Natural killer cell treated with Interleukin-12 subunit alpha and Interleukin-12 subunit beta and Interleukin-15 and Interleukin-18, amount 100 ng/mL, for 72 hours (primary cell): Measurements from ENCODE around the gene MPO. TPM values are rescaled to one million over a fixed set of nuclear protein-coding genes. Genes with fewer than 3 reads are reported as not detected.
A peak's percentile ranks its signal among the peaks of the same experiment; 100 is the strongest.

Source experiments
- ATAC-seq, 2 donors: fragments of 150-1000 bp; cut with Tn5 transposase in 1 of 2; sonication (Bioruptor Pico), chemical (Tn5 transposase) in 1 of 2; 2 replicates each; pipeline ENCODE4 v1.10.0; 2021
- DNase-seq: peaks from one replicate; pipeline ENCODE4 v3.0.0; 2022; ENCODE audit warnings: low spot score
- H3K27ac Mint-ChIP-seq, 2 donors: 1 replicate in 1 of 2; 2 replicates in 1 of 2; pipeline ENCODE4 v1.8.0; 2022; ENCODE audit warnings: mixed read lengths in 2 of 2, mild to moderate bottlenecking in 1 of 2, moderate library complexity in 1 of 2
- H3K27me3 Mint-ChIP-seq, 2 donors: 1 replicate in 1 of 2; 2 replicates in 1 of 2; pipeline ENCODE4 v1.8.0; 2022; ENCODE audit warnings: mixed read lengths in 2 of 2
- H3K36me3 Mint-ChIP-seq: one replicate; pipeline ENCODE4 v1.8.0; 2022; ENCODE audit warnings: mixed read lengths
- H3K4me1 Mint-ChIP-seq, 2 donors: 1 replicate in 1 of 2; 2 replicates in 1 of 2; pipeline ENCODE4 v1.8.0; 2022; ENCODE audit warnings: low read depth in 2 of 2, mixed read lengths in 2 of 2, mild to moderate bottlenecking in 1 of 2
- H3K4me3 Mint-ChIP-seq: one replicate; pipeline ENCODE4 v1.8.0; 2022; ENCODE audit warnings: mixed read lengths
- H3K9me3 Mint-ChIP-seq: 2 replicates; pipeline ENCODE4 v1.8.0; 2022; ENCODE audit warnings: mixed read lengths
- total RNA-seq, 2 donors: library from RNA; stranded (reverse); gene quantifications; one replicate each; pipeline ENCODE4 v1.2.3, GENCODE V29; 2022

MPO gene
- total RNA-seq, 2 donors from 2014 or later = not detected

- DNase-seq (no peak), ATAC-seq (no peak)
- Mint-ChIP-seq H3K27ac (no peak overlapping the region), H3K4me1 (peaks cover 16 to 22% of the 10 kb centered on the region in 2 donors), H3K36me3 (no peaks in the 10 kb centered on the region), H3K4me3 (no peak overlapping the region), H3K27me3 (peaks cover 24 to 26% of the 10 kb centered on the region in 2 donors), H3K9me3 (no peaks in the 10 kb centered on the region)
Measured at GRCh38 chr17:58245428-58246103, 35.2 kb downstream of the MPO start.

GRCh38 chr17:58244963-58245362 is 35.8 kb downstream of the MPO start:
- no peak overlapping the region for H3K27ac Mint-ChIP-seq
- no peak for ATAC-seq
- no peaks in the 10 kb centered on the region for H3K9me3 Mint-ChIP-seq
- no peaks in the 10 kb centered on the region for H3K36me3 Mint-ChIP-seq
- H3K4me3 Mint-ChIP-seq = no peak overlapping the region
- H3K4me1 Mint-ChIP-seq = peaks cover 16 to 18% of the 10 kb centered on the region in 2 donors
- peaks cover 21 to 24% of the 10 kb centered on the region in 2 donors for H3K27me3 Mint-ChIP-seq
- no peak for DNase-seq

- no peaks in the 10 kb centered on the region for H3K9me3 Mint-ChIP-seq
- peaks cover 0 to 3% of the 10 kb centered on the region in 2 donors for H3K4me1 Mint-ChIP-seq
- peaks cover 25 to 37% of the 10 kb centered on the region in 2 donors for H3K27me3 Mint-ChIP-seq
- no peak for DNase-seq
- ATAC-seq = peak in 1 of 2 donors; percentile 76
- no peaks in the 10 kb centered on the region for H3K36me3 Mint-ChIP-seq
- H3K4me3 Mint-ChIP-seq = no peak overlapping the region
- H3K27ac Mint-ChIP-seq = no peak overlapping the region
Measured at GRCh38 chr17:58242171-58242784, 38.5 kb downstream of the MPO start.

GRCh38 chr17:58239987-58240386 is 40.7 kb downstream of the MPO start:
- H3K4me3 Mint-ChIP-seq = no peak overlapping the region
- no peak overlapping the region for H3K27ac Mint-ChIP-seq
- DNase-seq (no peak), ATAC-seq (no peak)
- peaks cover 36 to 47% of the 10 kb centered on the region in 2 donors for H3K27me3 Mint-ChIP-seq
- peaks cover 0 to 3% of the 10 kb centered on the region in 2 donors for H3K4me1 Mint-ChIP-seq
- H3K36me3 Mint-ChIP-seq = no peaks in the 10 kb centered on the region
- no peaks in the 10 kb centered on the region for H3K9me3 Mint-ChIP-seq

- peaks cover 29 to 39% of the 10 kb centered on the region in 2 donors for H3K27me3 Mint-ChIP-seq
- ATAC-seq (no peak), DNase-seq (no peak)
Measured at GRCh38 chr17:58238147-58238634, 42.5 kb downstream of the MPO start, which contains the start of gene LPO. Gene LPO, plus strand, starts transcription at chr17:58238584. Its CDS starts 4,396 bp downstream, at chr17:58242980.

GRCh38 chr17:58236394-58236793 is 44.3 kb downstream of the MPO start:
- Mint-ChIP-seq H3K27ac (no peak overlapping the region), H3K36me3 (no peaks in the 10 kb centered on the region), H3K27me3 (peaks cover 21 to 29% of the 10 kb centered on the region in 2 donors), H3K4me3 (no peak overlapping the region), H3K9me3 (no peaks in the 10 kb centered on the region), H3K4me1 (peaks cover 0 to 2% of the 10 kb centered on the region in 2 donors)
- DNase-seq (no peak), ATAC-seq (no peak)

More at GRCh38 chr17:58238147-58238634, 42.5 kb downstream of the MPO start, which contains the start of gene LPO:
- Mint-ChIP-seq H3K4me1 (no peaks in the 10 kb centered on the region), H3K9me3 (no peaks in the 10 kb centered on the region), H3K27ac (no peak within 1 kb of the TSS), H3K36me3 (no peaks in the 10 kb centered on the region), H3K4me3 (no peak within 1 kb of the TSS)

- H3K36me3 Mint-ChIP-seq = no peaks in the 10 kb centered on the region
- ATAC-seq (no peak), DNase-seq (no peak)
- no peak overlapping the region for H3K4me3 Mint-ChIP-seq
- peaks cover 19 to 26% of the 10 kb centered on the region in 2 donors for H3K27me3 Mint-ChIP-seq
- no peak overlapping the region for H3K27ac Mint-ChIP-seq
- peaks cover 0 to 2% of the 10 kb centered on the region in 2 donors for H3K4me1 Mint-ChIP-seq
- H3K9me3 Mint-ChIP-seq = no peaks in the 10 kb centered on the region
Measured at GRCh38 chr17:58235821-58236220, 44.9 kb downstream of the MPO start.

- peaks cover 15 to 23% of the 10 kb centered on the region in 2 donors for H3K27me3 Mint-ChIP-seq
- H3K27ac Mint-ChIP-seq = no peak overlapping the region
- ATAC-seq = no peak
- H3K4me1 Mint-ChIP-seq = peaks cover 0 to 2% of the 10 kb centered on the region in 2 donors
- no peaks in the 10 kb centered on the region for H3K36me3 Mint-ChIP-seq
- no peak for DNase-seq
- H3K4me3 Mint-ChIP-seq = no peak overlapping the region
- no peaks in the 10 kb centered on the region for H3K9me3 Mint-ChIP-seq
Measured at GRCh38 chr17:58234512-58234911, 46.2 kb downstream of the MPO start.

GRCh38 chr17:58233543-58233942 is 47.2 kb downstream of the MPO start:
- Mint-ChIP-seq H3K9me3 (no peaks in the 10 kb centered on the region), H3K36me3 (no peaks in the 10 kb centered on the region), H3K4me1 (peaks cover 0 to 2% of the 10 kb centered on the region in 2 donors), H3K27me3 (peaks cover 14 to 21% of the 10 kb centered on the region in 2 donors), H3K27ac (no peak overlapping the region), H3K4me3 (no peak overlapping the region)
- ATAC-seq = no peak
- no peak for DNase-seq

- no peak for DNase-seq
- Mint-ChIP-seq H3K9me3 (no peaks in the 10 kb centered on the region), H3K4me1 (peaks cover 0 to 2% of the 10 kb centered on the region in 2 donors), H3K36me3 (no peaks in the 10 kb centered on the region), H3K4me3 (no peak overlapping the region), H3K27ac (no peak overlapping the region), H3K27me3 (peaks cover 14 to 27% of the 10 kb centered on the region in 2 donors)
- ATAC-seq = peak; percentile 53 to 59
Measured at GRCh38 chr17:58232707-58233156, 48.0 kb downstream of the MPO start.

GRCh38 chr17:58231641-58232040 is 49.1 kb downstream of the MPO start:
- DNase-seq = no peak
- Mint-ChIP-seq H3K4me3 (no peak overlapping the region), H3K36me3 (no peaks in the 10 kb centered on the region), H3K27me3 (peaks cover 11 to 26% of the 10 kb centered on the region in 2 donors), H3K27ac (no peak overlapping the region), H3K9me3 (no peaks in the 10 kb centered on the region), H3K4me1 (peaks cover 0 to 2% of the 10 kb centered on the region in 2 donors)
- ATAC-seq = no peak

- H3K4me1 Mint-ChIP-seq = peaks cover 0 to 2% of the 10 kb centered on the region in 2 donors
- H3K4me3 Mint-ChIP-seq = no peak overlapping the region
- H3K9me3 Mint-ChIP-seq = no peaks in the 10 kb centered on the region
- H3K27me3 Mint-ChIP-seq = peaks cover 3 to 17% of the 10 kb centered on the region in 2 donors
- ATAC-seq = no peak
- peak; percentile 28 for DNase-seq
- H3K27ac Mint-ChIP-seq = no peak overlapping the region
- no peaks in the 10 kb centered on the region for H3K36me3 Mint-ChIP-seq
Measured at GRCh38 chr17:58229881-58230280, 50.9 kb downstream of the MPO start.

GRCh38 chr17:58229384-58229783 is 51.4 kb downstream of the MPO start:
- DNase-seq (no peak), ATAC-seq (no peak)
- Mint-ChIP-seq H3K4me3 (no peak overlapping the region), H3K27me3 (peaks cover 4 to 19% of the 10 kb centered on the region in 2 donors), H3K27ac (no peak overlapping the region), H3K36me3 (no peaks in the 10 kb centered on the region), H3K9me3 (no peaks in the 10 kb centered on the region), H3K4me1 (peaks cover 2 to 3% of the 10 kb centered on the region in 2 donors)

GRCh38 chr17:58228679-58229078 is 52.1 kb downstream of the MPO start:
- Mint-ChIP-seq H3K9me3 (no peaks in the 10 kb centered on the region), H3K27ac (no peak overlapping the region), H3K36me3 (no peaks in the 10 kb centered on the region), H3K4me3 (no peak overlapping the region), H3K4me1 (peaks cover 6 to 9% of the 10 kb centered on the region in 2 donors), H3K27me3 (peaks cover 9 to 23% of the 10 kb centered on the region in 2 donors)
- DNase-seq = peak; percentile 10
- no peak for ATAC-seq
